T-helper 1 cell (primary cell): ENCODE results near the gene HNRNPL.

Experiments used
- DNase-seq, 5 donors: peaks; one replicate each; pipeline ENCODE4 v3.0.0-alpha.2; 2012 to 2020

Gene HNRNPL

DNA sequence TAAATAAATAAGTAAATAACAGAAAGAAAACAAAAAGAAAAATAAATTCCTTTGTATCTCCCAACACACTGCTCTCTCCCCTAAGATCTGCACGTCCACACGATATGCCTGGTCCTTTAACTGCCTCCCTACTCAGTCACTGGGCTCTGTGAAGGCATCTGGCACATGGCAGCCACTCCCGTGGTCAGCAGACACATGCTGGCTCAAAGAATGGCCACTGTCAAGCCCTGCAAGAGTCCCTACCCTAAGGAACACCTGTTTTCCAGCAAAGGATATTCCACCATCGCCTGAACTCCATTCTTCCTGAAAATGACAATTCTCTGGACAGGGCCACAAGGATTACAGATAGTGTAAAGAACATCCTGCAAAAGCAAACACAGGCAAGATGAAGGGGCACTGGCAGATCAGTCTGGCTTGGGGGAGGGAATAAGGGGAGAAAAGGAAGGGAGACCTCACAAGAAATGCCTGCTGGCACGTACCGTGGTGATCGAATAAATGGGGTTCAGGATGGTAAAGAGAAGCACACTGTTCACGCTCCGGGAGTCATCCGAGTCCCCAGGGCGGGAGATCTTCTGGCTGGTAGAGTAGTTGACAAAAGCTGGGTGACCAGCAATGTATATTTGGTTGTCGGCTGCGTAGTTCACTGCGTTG, 4.3 kb downstream of the HNRNPL start:
- no peak for DNase-seq

DNA sequence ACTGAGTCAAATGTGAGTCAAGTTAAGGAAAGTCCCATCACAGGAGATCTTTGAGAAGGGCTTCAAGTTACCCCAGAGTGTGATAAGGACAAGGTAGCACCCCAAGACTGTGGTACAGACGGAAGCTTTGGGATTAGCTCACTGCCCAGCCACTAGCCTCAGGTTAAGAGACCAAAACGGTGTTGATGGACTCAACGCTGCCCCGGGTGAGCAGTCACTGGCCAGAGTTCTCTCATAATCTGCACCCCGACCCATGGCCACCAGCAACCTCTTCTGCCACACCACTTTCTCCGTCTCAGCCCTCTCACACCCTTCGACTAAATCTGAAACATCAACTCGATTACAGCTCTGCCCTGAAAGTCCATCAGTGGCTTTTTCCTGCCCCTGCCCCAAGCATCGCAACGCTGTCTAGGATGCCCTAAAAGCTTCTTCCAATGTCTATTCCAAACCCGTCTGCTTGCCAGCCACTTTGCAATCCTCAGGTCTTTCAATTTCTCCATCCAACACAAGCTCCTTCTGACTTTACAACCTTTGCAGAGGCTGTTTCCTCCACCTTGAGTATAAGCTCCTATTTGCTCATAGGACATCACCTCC, 5.6 kb downstream of the HNRNPL start:
- no peak for DNase-seq

DNA sequence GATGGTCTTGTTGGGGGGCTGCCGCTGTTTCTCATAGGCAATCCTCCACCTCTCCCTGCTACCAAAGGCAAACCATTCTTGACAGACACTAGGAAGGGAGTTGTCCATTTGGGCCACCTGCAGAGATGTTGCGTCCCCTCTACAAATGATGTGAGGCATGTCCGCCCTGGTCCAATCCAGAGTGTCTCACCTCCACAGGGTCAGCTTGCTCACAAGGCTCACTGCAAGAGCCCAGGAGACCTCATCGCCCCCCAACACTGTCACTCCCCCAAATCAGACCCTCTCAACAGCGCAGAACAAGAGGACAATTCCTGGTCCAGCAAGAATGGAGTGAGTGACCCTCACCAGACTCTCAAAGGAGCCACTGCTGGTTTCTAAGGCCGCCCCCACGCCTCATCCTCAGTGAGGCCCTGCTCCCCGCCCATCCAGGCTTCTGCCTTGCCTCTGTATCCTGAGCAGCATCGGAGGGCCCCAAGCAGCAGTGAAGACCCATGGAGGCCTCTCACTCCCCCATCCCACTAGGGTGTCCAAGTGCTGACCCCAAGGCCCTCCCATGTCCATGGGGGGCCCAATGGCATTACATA, 6.5 kb downstream of the HNRNPL start:
- DNase-seq = no peak

DNA sequence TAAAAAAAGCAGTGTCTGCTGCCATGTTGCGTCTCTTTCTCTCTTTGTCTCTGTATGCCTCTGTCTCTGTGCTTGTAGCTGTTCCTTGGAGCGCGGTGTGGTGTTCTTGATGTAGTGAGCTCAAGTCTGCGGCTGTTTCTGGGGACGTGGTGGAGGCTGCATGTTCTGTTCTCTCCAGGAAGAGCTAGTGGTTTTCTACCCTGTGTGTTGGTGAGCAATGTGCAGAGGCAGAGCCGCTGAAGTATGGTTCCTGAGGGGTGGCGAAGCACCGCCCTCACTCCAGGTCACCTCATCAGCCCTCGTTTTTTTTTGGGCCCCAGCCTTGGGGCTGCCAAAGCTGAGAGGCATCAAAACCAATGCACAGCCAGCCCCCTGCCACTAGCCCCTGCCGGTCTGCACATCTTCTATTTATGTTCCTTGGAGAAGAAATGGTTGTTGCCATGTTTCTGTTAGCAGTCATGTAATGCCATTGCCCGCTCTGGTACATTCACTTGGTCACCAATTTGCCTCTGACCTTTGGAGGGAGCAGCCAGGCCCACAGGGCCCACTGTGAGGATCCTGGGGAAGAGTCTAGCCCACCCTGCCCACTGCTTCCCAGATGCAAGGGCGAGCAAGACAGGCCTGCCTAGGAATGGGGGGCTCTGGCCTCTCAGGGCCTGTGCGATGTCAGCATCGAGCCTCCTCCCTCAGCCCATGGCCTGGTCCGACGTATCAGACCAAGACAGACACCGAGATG, 7.2 kb downstream of the HNRNPL start:
- peak in 4 of 5 donors; percentile 37 to 80 (median 49) for DNase-seq

DNA sequence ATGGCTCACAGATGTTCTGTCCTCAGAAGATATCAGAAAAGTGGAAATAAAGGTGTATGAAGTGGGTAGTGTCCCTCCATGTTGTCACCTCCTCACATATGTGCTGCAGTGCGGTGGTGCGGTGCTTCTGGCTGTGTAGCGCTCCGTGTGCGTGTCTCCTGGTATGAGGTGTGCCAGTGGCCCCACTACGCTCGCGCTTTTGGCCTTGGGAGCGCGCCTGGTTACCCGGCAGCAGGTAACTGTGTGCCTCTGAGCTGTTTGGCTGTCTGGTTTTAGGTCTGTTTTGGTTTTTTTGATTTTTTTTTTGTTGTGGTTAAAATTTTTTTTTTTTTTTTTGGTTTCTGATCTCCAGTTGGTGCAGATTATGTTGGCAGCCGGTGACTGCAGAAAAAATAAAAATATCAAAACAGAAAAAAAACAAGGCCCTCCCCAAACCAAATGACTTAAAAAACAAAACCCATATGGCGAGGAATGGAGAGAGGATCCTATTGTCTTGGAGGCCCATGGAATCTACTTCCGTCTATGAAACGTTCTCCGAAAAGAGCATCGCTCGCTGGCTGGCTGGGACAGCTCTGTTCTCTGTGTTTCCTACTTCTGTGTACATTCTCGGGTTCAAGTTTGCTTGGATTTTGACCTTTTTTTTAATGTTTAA, 7.9 kb downstream of the HNRNPL start:
- DNase-seq = peak in 4 of 5 donors; percentile 43 to 70 (median 54)

DNA sequence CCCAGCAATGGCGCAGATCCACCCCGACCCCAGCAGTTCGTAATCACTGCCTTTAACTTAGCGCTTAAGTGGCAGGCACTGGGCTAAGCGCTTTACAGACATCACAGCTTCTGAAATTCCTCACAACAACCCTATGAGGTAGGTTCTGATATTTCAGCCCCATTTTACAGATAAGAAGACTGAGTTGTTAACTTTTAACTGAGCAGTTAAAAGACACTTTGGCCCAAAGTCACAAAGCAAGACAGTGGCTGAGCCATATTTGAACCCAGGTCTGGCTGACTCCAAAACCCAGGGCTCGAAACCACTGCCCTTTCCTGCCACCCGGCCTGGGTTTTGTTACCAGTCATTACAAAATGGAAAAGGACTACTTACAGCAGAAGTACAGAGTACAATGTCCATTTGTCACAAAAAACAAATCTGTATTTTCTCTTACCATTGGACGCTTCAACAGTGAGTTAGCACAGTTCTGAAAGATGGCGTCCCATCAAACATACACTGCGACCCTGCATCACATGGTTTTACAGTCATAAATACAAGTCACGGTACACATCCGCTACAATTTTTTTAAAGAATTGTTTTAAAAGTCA, 8.5 kb downstream of the HNRNPL start:
- no peak for DNase-seq

DNA sequence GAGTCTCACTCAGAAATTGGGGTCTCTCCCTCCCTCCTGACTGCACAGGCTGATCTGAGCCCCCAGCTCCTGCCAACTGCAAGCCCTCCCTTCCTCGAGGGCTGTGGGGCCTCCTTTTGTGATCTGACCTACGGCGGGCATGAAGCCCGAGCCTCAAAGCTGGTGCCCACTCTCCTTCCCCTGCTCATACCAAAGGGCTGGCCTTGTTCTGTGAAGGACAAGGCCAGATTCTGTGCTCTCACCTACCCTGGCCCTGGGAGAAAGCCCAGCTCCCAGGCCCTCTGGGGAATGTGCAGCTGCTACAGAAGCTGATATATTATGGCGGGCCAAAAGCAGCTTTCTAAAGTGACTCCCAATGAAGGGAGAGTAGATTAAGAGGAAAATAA, 9.2 kb downstream of the HNRNPL start:
- no peak for DNase-seq

DNA sequence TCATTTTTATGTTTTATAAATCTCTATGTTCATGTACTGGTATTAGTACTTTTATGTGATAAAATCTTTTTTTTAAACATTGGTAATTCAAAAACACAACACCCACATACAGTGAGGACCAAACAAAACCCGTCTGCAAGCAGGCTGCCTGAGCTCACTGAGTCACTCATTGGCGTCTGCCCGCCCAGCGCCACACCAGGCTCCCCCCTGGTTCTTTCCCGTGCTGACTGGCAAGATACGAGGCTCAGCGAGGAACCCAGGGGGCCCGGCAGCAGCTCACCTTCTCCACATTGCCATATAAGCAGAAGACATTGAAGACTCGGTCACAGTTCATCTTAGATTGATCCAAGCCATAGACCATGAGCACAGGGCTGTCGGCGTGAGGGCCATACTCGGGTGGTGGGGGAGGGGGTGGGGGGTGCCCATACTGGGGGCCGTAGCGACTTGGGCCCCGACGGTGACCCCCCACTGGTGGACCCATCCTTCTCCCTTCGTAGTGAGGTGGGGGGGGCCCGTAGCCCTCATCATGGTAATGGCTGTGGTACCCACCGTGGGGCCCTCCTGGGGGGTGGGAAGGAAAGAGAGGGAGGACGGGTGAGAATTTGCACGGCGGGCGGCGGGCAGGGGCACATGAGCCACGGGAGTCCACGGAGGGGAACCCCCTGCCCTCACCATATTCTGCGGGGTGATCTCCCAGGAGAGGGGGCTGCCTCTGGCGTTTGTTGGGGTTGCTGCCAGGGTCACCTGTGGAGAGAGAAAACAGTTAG, 9.8 kb downstream of the HNRNPL start:
- DNase-seq = no peak

DNA sequence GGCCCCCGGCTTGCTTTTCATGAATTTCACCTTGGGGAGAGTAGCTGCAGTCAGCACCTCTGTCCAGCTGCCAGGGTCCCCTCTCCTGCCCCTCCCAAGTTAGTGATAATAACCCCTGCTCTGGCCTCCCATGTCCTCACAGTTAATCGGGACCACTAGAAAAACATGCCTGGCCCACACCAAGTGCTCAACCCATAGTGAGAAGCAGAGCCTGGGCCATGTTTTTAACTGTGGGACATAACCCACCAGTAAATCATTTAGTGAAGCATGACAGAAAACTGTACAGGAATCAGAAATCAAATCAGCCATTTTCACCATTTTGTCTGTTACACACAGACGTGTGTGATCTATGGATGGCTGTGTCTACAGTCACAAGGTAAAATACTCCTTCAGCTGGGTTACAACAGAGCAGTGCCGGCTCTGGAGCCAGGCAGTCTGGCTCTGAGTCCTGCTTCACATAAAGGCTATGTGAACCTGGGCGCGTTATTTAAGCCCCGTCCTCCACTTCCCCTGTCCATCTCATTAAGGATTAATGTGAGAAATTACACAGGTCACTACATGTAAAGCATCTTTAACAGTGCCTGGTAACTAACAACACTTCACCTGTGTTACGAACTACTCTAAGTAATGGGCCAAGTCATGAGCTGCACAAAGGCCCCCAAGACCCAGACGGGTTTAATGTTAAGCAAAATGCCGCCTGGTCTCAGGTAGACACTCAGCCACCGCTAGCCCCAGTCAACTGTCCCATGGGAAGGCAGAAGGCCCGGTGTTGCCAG, 10.6 kb downstream of the HNRNPL start:
- DNase-seq = no peak

DNA sequence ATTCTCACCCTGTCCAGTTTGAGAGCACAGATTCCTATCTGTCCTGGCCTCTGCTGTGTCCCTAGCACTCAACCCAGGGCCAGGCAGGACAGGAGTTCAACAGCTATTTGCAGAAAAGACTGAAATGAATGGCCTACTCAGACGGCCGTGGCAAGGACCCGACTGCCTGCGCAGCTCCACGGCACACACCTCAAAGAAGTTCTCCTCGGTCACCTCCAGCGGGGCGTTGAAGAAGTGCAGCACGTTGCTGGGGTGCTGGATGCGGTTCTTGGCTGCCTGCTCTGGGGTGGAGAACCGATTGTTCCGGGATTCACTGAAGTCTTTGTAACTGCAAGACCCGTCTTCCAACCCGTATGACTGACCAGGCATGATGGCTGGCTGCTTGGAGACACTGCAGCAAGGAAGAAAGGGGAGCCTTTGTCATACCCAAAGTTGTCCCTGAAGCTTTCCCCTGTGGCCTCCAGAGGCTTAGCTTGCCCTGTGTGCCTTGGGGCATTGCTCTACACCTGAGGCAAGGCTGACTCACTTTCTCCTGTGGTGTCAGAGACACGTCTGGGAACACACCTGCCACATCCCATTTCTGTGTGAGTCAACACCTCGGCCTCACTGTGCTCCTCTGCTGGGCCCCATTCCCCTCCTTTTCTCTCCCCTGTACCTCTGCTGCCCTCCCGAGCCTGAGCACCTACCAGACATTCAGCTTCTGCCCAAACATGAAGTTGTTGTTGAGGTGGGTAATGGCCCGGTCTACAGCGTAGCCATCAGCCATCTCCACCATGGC, 11.4 kb downstream of the HNRNPL start:
- DNase-seq = no peak

DNA sequence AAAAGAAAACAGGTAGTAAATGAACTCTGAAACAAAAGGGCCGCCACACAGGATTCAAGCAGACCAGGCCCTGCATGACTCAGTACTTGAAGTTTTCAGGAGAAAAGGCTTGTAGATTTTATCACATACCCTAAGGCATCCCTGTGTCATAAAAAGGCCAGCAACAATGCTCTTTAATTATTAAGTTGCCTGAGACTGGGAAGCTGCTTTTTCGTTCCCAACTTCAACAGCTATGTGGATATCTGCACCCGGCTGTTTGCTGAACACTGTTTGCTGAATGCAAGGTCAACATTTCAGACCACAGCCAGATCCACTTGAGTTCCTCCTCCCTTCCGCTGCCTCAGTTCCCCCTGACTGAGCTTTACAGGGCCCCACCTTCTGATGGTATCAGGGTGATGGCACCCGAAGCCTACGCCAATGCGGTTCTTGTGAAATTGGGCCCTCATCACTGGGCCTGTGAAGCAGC, 12.1 kb downstream of the HNRNPL start:
- no peak for DNase-seq

DNA sequence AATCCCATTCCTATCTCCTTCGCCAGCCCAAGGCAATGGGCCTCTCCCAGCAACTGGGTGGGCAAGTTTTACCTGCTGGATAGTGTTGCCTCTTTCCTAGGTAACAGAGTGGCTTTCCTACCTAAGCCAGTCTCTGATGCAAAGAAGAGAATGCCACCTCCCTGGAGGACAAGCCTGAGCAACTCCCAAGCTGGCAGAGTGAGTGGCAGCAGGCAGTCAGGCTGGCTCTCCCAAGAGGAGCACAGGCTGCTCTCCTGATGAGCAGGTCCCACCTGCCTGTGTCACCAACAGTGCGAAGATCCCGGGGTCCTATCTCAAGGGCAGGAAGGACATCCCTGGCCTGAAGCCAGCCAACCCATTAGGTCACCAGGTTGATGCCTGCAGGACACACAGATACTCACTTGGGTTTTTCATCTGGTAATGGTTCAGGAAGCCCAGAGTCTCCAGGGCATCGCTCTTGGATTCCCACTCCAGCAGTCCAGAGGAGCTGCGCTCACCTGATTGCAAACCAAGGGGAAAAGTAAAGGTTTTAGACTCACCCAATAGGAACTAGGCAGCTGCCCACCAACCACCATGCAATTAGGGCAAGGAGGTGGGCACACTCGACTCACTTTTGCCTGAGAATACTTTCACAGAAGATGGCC, 12.7 kb downstream of the HNRNPL start:
- DNase-seq = no peak

DNA sequence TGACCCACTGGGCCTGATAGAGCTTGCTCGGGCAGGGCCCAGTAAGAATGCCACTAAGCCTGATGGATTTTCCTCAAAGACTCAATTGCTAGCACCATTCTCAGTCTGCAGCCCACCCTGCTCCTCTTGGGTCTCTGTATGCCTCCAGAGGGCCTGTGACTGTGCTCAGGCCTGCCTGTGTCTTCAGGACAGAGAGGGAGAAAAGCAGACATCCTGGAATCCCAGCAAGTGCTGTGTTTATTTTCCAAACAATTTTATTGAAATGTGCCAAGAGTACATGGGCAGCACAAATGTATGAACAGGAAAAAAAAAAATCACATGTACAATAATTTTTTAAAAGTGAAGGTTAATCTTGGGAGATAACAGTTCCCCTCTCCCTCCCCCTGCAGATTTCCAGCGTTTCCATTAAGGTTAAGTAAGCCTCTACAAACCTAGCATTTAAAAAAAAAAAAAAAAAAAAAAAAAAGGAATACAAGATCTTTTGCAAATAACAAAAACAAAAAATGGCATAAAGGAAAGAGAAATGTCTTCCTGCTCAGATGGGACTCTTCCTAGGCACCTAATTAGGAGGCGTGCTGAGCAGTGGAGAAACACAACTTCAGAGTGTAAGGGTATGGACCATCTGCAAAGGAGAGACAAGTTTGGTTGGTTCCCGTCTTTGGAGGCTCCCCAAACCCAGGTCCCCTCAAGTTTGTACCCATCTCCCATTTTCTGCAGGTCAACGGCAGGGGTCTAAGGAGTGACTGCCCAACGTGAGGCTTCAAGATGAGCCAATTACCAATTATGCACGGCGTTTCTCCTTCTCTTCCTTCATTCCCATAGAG, 13.4 kb downstream of the HNRNPL start:
- no peak for DNase-seq

DNA sequence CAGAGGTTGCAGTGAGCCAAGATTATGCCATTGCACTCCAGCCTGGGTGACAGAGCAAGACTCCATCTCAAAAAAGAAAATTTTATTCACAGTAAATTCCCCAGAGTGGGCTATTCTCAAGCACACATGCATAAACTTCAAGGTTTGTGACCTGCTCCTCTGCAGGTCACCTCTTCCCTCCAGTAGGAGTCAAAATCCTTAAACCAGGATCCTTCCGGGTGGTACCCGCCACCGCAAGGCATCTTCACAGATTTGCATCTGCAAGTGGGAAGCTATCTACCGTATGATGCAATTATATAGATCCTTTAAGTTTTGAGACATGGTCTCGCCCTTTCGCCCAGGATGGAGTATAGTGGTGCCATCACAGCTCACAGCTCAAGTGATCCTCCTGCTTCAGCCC, 15.2 kb downstream of the HNRNPL start:
- DNase-seq = no peak

DNA sequence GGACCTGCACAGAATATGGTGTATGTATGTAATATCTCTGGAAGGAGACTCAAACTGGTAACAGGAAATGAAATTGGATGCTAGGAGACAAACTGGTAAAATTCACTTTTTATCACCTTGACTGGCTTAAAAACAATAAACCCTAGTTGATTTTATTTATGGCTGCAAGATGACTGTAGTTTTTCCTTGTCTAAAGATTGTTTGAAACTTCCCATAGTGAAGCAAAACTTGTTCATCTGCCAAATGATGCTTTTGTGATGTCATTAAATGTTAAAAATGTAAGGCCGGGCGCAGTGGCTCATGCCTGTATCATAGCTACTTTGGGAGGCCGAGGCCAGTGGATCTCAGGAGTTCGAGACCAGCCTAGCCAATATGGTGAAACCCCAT, 15.7 kb downstream of the HNRNPL start:
- no peak for DNase-seq

DNA sequence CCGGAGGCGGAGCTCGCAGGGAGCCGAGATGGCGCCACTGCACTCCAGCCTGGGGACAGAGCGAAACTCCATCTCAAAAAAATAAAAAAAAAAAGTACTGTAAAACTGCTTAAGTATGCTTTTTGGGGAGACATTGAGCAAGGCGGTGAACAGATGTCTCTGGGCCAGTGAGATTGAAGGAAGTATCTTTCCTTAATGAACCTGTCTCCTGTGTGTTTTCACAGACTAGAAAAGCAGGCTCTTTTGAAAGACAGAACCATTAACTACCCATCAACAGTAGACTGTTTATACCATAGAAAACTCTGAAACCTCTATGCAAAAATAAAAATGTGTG, 16.7 kb downstream of the HNRNPL start:
- no peak for DNase-seq

DNA sequence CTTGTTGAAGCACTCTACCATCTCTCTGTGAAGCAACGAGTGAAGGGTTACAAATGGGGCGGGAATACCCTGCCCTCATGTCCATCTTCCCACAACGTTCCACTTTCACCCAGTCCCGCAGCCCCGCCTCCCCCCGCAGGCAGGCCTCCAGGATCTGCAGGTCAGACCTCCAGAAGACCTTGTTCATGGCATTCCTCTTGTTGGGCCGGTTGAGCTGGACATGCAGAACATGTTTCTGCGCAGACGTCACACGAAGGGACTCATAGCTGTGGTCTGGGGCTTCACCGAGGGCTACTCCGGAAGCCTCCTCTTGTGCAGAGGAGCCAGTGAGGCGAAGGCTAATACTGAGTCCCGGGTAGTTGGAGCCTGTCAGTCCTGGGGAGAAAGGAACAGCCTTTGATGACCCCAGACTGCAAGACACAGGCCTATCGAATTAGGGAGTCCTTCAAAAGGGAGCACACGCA, 18.6 kb downstream of the HNRNPL start:
- no peak for DNase-seq

DNA sequence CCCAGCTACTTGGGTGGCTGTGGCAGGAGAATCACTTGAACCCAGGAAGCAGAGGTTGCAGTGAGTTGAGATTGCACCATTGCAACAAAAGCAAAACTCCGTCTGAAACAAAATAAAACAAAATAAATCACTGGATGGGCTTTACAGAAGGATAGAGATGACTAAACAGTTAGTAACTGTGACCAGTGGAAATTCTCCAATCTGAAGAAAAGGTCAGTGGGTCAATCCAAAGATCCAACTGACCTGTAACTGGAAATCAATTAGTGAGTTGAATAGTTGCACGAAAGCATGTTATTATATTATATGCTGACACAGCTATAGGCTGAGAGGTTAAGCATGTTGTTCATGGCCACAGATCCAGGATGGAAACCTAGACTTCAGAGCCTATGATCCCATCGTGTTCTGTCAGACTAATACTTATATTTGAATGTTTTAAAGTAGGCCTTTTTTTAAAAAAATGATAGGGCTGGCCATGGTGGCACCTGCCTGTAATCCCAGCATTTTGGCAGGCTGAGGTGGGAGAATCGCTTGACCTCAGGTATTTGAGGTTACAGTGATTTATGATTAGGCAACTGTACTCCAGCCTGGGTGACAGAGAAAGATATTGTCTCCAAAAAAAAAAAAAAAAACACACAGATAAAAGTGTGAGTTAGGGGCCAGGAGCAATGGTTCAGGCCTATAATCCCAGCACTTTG, 19.6 kb downstream of the HNRNPL start:
- no peak for DNase-seq
